Measurements from ENCODE around the gene B3GAT2.

DNA sequence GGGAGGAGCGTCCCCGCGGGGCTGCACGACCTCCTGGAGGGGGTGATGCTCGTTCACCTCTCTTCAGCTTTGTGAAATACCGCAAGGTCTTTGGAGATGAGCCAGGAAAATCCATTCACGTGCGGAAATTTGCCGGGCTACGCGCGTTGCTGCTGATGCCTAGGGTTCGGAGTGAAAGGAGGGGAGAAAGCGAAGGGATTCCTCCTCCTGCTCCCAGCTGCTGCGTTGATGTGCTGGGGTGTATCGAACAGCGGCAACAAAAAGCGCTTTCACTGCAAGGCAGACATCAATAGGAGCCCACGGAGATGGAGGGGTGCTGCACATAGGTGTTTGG lies 391 bp upstream of the B3GAT2 start:
- TF ChIP-seq, protein P1, sequence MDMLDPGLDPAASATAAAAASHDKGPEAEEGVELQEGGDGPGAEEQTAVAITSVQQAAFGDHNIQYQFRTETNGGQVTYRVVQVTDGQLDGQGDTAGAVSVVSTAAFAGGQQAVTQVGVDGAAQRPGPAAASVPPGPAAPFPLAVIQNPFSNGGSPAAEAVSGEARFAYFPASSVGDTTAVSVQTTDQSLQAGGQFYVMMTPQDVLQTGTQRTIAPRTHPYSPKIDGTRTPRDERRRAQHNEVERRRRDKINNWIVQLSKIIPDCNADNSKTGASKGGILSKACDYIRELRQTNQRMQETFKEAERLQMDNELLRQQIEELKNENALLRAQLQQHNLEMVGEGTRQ (IDR thresholded peaks at IDR 0.05): no peak
- TF ChIP-seq, protein P2, sequence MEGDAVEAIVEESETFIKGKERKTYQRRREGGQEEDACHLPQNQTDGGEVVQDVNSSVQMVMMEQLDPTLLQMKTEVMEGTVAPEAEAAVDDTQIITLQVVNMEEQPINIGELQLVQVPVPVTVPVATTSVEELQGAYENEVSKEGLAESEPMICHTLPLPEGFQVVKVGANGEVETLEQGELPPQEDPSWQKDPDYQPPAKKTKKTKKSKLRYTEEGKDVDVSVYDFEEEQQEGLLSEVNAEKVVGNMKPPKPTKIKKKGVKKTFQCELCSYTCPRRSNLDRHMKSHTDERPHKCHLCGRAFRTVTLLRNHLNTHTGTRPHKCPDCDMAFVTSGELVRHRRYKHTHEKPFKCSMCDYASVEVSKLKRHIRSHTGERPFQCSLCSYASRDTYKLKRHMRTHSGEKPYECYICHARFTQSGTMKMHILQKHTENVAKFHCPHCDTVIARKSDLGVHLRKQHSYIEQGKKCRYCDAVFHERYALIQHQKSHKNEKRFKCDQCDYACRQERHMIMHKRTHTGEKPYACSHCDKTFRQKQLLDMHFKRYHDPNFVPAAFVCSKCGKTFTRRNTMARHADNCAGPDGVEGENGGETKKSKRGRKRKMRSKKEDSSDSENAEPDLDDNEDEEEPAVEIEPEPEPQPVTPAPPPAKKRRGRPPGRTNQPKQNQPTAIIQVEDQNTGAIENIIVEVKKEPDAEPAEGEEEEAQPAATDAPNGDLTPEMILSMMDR (IDR thresholded peaks at IDR 0.05): no peak
- TF ChIP-seq JUN (IDR thresholded peaks at IDR 0.05) (no peak), KDM1A (IDR thresholded peaks at IDR 0.05; ENCODE audit: low read depth) (no peak)
- TF ChIP-seq, protein P3, sequence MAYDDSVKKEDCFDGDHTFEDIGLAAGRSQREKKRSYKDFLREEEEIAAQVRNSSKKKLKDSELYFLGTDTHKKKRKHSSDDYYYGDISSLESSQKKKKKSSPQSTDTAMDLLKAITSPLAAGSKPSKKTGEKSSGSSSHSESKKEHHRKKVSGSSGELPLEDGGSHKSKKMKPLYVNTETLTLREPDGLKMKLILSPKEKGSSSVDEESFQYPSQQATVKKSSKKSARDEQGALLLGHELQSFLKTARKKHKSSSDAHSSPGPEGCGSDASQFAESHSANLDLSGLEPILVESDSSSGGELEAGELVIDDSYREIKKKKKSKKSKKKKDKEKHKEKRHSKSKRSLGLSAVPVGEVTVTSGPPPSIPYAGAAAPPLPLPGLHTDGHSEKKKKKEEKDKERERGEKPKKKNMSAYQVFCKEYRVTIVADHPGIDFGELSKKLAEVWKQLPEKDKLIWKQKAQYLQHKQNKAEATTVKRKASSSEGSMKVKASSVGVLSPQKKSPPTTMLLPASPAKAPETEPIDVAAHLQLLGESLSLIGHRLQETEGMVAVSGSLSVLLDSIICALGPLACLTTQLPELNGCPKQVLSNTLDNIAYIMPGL (CRISPR knock-in tag; IDR thresholded peaks at IDR 0.05; ENCODE audit: borderline replicate concordance): no peak
